ENCODE results near the gene CPA1.

Gene CPA1

GRCh38 chr7:130346941-130347340, 33.4 kb upstream of the CPA1 start:
- H4K20me1 ChIP-seq (ENCODE audit: insufficient read depth): no peaks in the 10 kb centered on the region
- H3K27me3 ChIP-seq (ENCODE audit: insufficient read depth, low read depth): no peaks in the 10 kb centered on the region
- no peaks in the 10 kb centered on the region for H3K79me2 ChIP-seq (ENCODE audit: insufficient read depth, low read depth)
- H3K36me3 ChIP-seq (ENCODE audit: insufficient read depth): no peaks in the 10 kb centered on the region
- no peak overlapping the region for H3K9ac ChIP-seq
- no peak for TF ChIP-seq CTCF (conservative IDR thresholded peaks at IDR 0.05; ENCODE audit: low read depth, low read length)
- H2AFZ ChIP-seq (ENCODE audit: low read depth): no peak overlapping the region
- H3K4me1 ChIP-seq (ENCODE audit: low read depth, poor library complexity, severe bottlenecking): no peaks in the 10 kb centered on the region
- no peak overlapping the region for H3K27ac ChIP-seq
- no peak overlapping the region for H3K4me3 ChIP-seq (IDR thresholded peaks at IDR 0.05; ENCODE audit: insufficient read depth, low read depth, low read length)
- H3K4me2 ChIP-seq: no peak overlapping the region

GRCh38 chr7:130349911-130350782, 30.1 kb upstream of the CPA1 start:
- H2AFZ ChIP-seq (ENCODE audit: low read depth): peak overlapping the region; percentile 23; the same call in 1 of the 2 replicates
- no peaks in the 10 kb centered on the region for H3K79me2 ChIP-seq (ENCODE audit: insufficient read depth, low read depth)
- no peaks in the 10 kb centered on the region for H3K36me3 ChIP-seq (ENCODE audit: insufficient read depth)
- H3K27me3 ChIP-seq (ENCODE audit: insufficient read depth, low read depth): no peaks in the 10 kb centered on the region
- H3K27ac ChIP-seq: no peak overlapping the region
- H4K20me1 ChIP-seq (ENCODE audit: insufficient read depth): no peaks in the 10 kb centered on the region
- no peak overlapping the region for H3K4me3 ChIP-seq (IDR thresholded peaks at IDR 0.05; ENCODE audit: insufficient read depth, low read depth, low read length)
- no peaks in the 10 kb centered on the region for H3K4me1 ChIP-seq (ENCODE audit: low read depth, poor library complexity, severe bottlenecking)
- H3K4me2 ChIP-seq: no peak overlapping the region
- TF ChIP-seq CTCF (conservative IDR thresholded peaks at IDR 0.05; ENCODE audit: low read depth, low read length): no peak
- H3K9ac ChIP-seq: no peak overlapping the region

- Histone ChIP-seq H3K27me3 (ENCODE audit: insufficient read depth, low read depth) (no peaks in the 10 kb centered on the region), H3K36me3 (ENCODE audit: insufficient read depth) (no peaks in the 10 kb centered on the region), H4K20me1 (ENCODE audit: insufficient read depth) (no peaks in the 10 kb centered on the region), H2AFZ (ENCODE audit: low read depth) (peak overlapping the region; percentile 23; the same call in 1 of the 2 replicates), H3K27ac (no peak overlapping the region), H3K79me2 (ENCODE audit: insufficient read depth, low read depth) (no peaks in the 10 kb centered on the region), H3K9ac (no peak overlapping the region), H3K4me3 (IDR thresholded peaks at IDR 0.05; ENCODE audit: insufficient read depth, low read depth, low read length) (no peak overlapping the region), H3K4me1 (ENCODE audit: low read depth, poor library complexity, severe bottlenecking) (no peaks in the 10 kb centered on the region), H3K4me2 (no peak overlapping the region)
- no peak for TF ChIP-seq CTCF (conservative IDR thresholded peaks at IDR 0.05; ENCODE audit: low read depth, low read length)
Observed at GRCh38 chr7:130350945-130351790, 29.1 kb upstream of the CPA1 start.

- Histone ChIP-seq H3K4me1 (ENCODE audit: low read depth, poor library complexity, severe bottlenecking) (no peaks in the 10 kb centered on the region), H3K36me3 (ENCODE audit: insufficient read depth) (no peaks in the 10 kb centered on the region), H3K79me2 (ENCODE audit: insufficient read depth, low read depth) (no peaks in the 10 kb centered on the region), H3K27me3 (ENCODE audit: insufficient read depth, low read depth) (no peaks in the 10 kb centered on the region), H3K27ac (no peak overlapping the region), H4K20me1 (ENCODE audit: insufficient read depth) (no peaks in the 10 kb centered on the region), H3K9ac (no peak overlapping the region), H3K4me2 (no peak overlapping the region), H3K4me3 (IDR thresholded peaks at IDR 0.05; ENCODE audit: insufficient read depth, low read depth, low read length) (no peak overlapping the region), H2AFZ (ENCODE audit: low read depth) (no peak overlapping the region)
- no peak for TF ChIP-seq CTCF (conservative IDR thresholded peaks at IDR 0.05; ENCODE audit: low read depth, low read length)
Observed at GRCh38 chr7:130351791-130352090, 28.6 kb upstream of the CPA1 start.

All from KMS-11 (cell line).